Activated CD8-positive, alpha-beta memory T cell treated with anti-CD3 and anti-CD28 coated beads for 4 hours (primary cell): ENCODE measurements around the gene PCDH1.
A peak's percentile ranks its signal among the peaks of the same experiment; 100 is the strongest.
"Not testable (repeated sequence)": the region's sequence is repeated elsewhere in the genome, so short reads cannot be mapped to it uniquely, and the experiment has no call there.

Experiments used
- DNase-seq, 2 donors: peaks; one replicate each; pipeline ENCODE4 v3.0.0-alpha.2; 2020; ENCODE audit warnings: low read depth in 2 of 2

The PCDH1 gene

GRCh38 chr5:141898448-141899049, 20.3 kb upstream of the PCDH1 start:
- DNase-seq = no peak

- no peak for DNase-seq
Measured at GRCh38 chr5:141897425-141897824, 19.2 kb upstream of the PCDH1 start.

DNA sequence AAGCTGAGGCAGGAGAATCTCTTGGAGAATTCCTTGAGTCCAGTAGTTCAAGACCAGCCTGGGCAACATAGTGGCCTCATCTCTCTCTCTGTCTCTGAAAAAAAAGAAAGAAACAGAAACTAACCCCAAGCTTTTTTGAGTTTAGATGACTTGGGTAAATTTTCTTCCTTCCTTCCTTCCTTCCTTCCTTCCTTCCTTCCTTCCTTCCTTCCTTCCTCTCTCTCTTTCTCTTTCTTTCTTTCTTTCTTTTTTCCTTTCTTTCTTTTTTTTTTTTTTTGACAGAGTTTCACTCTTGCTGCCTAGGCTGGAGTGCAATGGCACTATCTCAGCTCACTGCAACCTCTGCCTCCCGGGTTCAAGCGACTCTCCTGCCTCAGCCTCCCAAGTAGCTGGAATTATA, 12.2 kb upstream of the PCDH1 start:
- not testable (repeated sequence) for DNase-seq

DNA sequence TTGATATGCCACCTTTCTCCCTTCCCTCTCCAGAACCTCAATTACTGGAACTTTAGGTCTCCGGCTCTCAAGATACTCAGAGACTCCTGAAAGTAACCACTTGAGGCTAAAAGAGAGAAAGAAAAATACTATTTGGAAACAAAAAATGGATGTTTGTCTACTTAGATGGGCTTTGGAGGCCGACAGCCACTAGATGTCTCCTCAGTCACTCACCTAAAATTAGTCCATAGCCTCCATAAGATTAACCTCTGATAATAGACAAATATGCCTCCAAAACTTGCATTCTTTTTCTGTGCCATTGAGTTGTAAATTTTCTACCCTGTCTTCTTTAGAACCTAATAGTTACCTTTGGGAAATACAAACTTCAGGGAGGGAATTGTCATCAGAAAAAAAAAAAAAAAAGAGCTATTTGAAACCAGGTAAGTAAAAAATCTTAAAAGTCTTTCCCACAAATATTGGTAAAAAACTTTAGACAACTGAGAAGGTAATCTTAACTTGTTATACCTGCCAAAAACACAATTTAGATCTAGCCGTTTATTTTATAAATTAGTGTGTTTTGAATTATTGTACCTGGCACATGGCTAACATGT, 11.2 kb upstream of the PCDH1 start:
- DNase-seq = no peak

- no peak for DNase-seq
Measured at GRCh38 chr5:141883892-141884318, 5.7 kb upstream of the PCDH1 start.

DNA sequence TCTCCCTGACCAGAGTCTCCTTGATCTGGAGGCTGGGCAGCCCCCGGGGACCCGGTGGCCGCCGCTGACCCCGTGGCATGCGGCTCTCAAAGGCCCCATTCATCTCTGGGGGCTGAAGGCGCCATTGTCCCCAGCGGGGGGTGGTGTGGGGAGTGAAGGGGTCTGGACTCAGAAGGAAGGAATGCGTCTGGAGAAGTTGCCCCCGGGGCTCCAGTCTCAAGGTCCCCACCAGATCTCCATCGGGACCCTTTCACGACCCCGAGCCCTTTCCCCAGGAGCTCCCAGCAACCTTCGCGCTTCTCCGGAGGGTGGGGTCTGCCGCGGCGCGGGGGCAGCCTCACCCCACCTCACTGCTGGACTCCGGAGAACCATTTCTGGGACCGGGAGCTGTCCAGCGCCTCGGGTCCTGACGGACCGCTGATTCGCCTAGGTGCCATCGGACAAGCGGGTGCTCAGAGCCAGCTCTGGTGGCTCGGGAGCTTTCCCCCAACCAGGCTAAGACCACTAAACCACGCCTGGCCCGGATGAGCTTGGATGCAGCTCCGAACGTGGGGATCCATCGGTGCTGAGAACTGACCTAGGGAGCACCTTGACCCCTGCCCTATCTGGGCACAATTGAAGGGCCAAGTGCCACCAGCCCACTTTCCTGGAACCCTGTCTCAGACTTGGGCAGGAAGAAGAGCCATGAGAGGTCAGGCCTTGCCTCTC, 5.1 kb upstream of the PCDH1 start:
- DNase-seq = no peak

- DNase-seq = no peak
Measured at GRCh38 chr5:141882594-141883183, 4.5 kb upstream of the PCDH1 start.

DNA sequence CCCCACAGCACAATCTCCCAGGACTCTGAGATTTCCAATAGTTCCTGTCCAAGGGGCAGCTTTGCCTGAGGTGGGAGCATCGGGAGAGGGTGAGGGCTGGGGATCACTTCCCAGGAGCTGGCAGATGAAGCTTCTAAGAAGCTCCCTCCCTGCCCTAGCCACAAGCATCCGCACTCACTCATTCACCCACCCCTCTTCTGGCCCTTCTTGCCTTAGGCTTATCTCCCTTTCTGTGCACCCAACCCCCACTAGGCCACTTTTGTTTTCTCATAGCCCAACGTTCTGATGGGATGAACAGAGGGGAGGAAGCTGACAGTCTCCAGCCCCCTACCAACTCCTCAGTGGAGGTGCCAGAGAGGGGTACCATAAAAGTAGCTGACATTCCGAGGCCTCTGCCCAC, 3.7 kb upstream of the PCDH1 start:
- no peak for DNase-seq

DNA sequence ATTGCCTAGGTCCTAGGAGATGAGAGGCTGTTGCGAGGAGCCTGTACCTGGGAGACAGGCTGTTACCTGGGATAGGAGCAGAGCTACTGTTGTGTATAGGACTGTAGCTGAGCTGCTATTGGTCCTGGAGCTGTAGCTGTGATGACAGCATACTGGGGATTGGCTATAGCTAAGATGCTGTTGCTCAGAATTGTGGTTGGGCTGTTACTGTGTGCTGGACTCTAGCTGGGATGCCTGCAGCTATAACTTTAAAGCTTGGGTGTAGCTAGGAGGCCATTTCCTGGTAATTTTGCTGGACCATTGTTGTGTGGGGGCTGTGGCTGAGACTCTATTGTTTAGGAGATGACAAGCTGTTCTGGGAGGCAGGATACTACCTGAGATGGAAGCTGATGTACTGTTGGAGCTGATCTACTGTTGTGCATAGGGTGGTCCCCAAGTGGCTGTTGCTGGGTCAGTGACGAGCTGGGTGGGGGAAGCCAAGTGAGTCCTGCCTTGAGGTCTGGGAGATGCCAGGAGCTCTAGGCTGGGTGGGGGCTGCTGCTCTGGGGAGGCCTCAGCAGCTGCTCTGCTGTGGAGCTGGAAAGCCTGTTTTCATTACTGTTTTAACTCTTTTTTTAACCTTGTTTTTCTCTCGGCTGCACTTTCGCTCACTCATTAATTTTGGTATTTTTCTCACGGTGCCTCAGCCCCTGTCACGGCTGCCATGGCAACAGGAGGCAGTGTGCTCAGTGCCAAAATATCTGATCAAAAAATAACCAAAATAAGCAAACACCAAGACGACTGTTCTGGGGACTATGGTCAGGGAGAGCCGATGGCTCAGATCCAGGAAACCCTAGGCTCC, 3.0 kb upstream of the PCDH1 start:
- DNase-seq = no peak

DNA sequence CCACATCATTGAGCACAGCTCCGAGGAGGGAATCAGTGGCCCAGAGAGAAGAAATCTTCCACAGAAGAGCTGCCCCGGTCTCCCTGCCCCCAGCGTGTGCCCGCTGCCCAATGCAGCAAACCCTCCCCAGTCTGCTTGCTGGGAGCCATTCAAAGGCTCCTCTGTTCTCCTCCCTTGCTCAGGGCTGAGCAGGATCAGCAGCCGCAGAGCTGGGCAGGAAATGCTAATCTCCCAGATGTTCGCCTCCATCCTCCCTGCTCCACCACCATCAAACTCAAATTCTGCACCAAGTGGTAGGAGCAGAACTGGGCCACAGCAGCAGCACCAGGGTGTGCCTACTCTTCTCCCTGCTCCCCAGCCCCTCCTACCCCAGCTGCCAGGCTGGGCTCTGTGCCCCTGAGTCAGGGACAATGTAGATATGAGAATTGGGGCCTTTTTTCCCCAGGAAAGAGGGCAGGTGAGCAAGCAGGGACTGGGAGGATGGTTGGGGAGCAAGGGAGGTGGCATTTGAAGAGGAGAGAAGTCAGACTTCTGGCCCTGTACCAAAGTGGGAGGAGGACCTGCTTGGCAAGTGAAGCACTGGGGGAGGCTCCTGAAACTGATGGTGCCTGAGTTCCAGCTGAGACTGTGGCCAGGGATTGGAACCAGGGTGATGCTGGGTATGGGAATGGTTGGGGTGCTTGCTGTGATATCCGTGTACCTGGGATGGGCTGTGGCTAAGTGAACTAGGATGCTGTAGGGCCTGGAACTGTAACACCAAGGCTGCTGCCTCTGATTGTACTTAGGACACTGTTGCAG, 1.9 kb upstream of the PCDH1 start:
- DNase-seq = no peak

DNA sequence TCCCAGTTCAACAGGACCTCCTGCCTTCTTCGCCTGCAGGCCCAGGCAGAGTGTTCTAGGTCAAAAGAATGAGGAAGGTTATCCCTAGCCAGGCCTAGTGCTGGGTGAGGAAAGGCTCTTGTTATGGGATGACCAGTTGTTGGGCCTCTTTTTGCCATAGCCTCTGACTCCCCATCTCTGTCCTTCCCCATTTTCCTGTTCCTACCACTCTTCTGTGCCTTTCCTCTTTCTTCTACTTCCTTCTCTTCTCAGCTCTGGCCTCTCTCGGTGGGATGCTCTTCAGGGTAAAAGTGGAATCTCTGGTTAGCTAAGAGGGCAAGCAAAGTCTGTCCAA, 1.2 kb upstream of the PCDH1 start:
- no peak for DNase-seq

GRCh38 chr5:141878711-141879425, 658 bp upstream of the PCDH1 start:
- DNase-seq = peak; percentile 78 to 79

DNA sequence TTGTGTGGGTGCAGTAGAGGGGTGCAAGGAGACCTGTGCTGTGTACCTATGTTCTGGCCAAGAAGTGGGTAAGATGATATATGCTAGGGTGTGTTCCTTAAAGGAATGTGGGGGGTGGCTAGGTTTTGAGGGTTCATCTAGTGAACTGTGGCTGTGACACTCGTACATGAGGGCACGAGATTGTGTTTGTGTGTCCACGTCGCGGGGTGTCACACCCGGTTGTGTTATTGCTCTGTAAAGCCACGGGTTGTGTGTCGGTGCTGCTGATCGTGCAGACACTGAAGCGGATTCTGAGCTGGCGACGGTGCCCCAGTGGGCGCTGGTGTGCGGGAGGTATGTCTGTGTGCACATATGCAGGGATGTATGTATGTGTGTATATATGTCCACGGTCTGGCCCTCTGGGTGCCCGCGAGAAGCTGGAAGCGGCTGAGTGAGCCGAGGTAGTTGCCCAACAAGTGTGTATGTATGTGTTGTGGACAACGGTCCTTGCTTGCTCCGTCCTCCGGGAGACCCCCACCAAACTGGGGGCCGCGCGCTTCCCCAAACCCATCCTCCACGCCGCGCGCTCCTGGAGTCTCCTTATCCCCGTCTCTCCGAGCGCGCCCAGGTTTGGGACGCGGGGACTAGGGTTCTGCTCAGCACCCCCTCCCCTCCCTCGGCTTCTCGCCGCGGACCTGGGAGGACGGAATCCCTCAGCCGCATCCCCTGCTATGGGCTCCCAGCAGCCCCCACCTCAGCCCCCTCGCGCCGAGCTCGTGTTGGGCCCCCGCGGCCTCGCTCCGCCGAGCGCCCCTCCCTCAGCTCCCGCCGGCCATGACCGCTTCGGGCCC, 639 bp downstream of the PCDH1 start:
- no peak for DNase-seq

- no peak for DNase-seq
Measured at GRCh38 chr5:141876628-141877355, 1.4 kb downstream of the PCDH1 start.

GRCh38 chr5:141875795-141876627, 2.2 kb downstream of the PCDH1 start:
- no peak for DNase-seq

DNA sequence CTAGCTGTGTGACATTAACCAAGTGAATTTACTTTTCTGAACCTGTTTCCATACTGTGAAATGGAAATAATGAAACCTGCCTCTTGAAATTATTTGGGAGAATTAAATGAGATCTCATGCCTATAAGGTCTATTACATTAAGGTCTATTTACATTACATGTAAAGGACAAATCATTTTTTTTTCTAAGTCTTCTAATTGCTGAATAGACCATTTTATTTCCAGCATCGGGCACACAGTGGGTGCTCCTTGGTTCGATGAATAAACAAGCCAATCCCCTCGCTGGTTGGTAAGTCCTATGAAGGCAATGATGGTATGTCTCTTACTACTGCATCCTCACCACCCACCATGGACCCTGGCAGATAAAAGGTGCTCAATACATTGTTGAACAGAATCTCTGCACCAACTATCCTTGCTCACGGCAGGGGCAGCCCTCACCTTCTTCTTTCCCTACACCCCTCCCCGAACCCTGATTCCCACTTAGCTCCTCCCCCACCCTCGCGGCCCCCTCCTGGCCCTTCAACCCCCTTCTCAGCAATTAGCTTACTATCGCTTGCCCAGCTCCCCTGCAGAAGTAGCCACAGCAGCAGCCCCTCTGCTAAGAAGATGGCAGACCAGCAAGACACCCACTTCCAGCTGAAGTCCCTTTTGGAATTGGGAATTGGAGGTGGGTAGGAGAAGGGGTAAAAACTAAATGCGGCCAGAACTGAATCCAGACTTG, 3.0 kb downstream of the PCDH1 start:
- no peak for DNase-seq

DNA sequence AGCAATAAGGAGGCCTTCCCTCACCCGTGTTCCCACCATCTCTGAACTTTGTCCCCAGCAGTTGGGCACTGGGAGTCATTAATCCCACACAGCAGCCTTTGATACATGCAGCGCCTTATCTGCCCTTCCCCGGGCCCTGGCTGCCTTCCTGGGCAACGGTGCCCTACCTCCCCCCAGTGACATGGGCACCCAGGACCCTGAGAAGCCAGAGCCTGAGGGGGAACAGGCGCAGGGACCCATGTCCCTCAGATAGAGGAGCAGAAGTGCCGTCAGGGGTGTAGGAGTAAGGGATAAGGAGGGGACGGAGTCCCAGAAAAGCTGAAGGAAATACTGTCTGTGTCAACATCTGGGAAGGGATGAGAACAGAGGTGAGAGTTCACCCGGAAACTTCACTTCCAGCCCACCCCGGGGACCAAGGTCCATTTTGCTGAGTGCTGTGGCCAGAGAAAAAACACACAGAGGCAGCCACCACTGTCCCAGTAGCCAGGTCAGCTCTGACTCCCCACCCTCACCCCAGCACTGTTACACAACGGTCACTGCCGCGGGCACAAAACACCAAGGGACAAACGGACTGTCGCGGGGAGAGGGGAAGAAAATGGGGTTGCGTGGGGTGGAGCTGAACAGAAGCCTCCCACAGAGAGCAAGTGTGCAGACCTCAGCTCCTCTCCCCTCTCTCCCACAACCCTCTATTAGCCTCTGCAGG, 3.8 kb downstream of the PCDH1 start:
- DNase-seq = no peak
